H1 (cell line): ENCODE results near the gene SLC22A2.

ENCODE experiments used
- CBX5 ChIP-seq: fragments of 300-800, 300-1000 bp; sonication (generic); IDR thresholded peaks from 2 replicates; pipeline ENCODE4 v1.7.1; 2016; ENCODE audit warnings: antibody characterized with exemption, low read length, low read depth
- EP300 ChIP-seq, 2 experiments: IDR thresholded peaks; 1 replicate in 1 of 2; 2 replicates in 1 of 2; pipeline ENCODE4 v1.6.1; 2011 to 2012; ENCODE audit warnings: low read depth in 2 of 2, low read length in 2 of 2, mild to moderate bottlenecking in 2 of 2, borderline replicate concordance in 1 of 2, inconsistent platforms in 1 of 2, moderate library complexity in 1 of 2
- JUND ChIP-seq: IDR thresholded peaks from 2 replicates; pipeline ENCODE4 v1.6.1; 2011; ENCODE audit warnings: mild to moderate bottlenecking, improper control_type of control experiment, low read length
- MAFK ChIP-seq: IDR thresholded peaks from 2 replicates; pipeline ENCODE4 v1.6.1; 2012; ENCODE audit warnings: low read depth, mild to moderate bottlenecking, improper control_type of control experiment, low read length
- PHF8 ChIP-seq: fragments of 200-600 bp; sonication (generic); conservative IDR thresholded peaks from 2 replicates; pipeline ENCODE4 v1.7.1; 2012; ENCODE audit warnings: low read depth, mild to moderate bottlenecking, inconsistent platforms, low read length, moderate library complexity
- POLR2A ChIP-seq, 2 experiments: IDR thresholded peaks; 1 replicate in 1 of 2; 2 replicates in 1 of 2; pipeline ENCODE4 v1.6.1; 2011; ENCODE audit warnings: low read depth in 2 of 2, low read length in 2 of 2, mild to moderate bottlenecking in 2 of 2; ENCODE audit errors: control extremely low read depth in 1 of 2
- POLR2AphosphoS5 ChIP-seq: IDR thresholded peaks from 2 replicates; pipeline ENCODE4 v1.6.1; 2011; ENCODE audit warnings: low read depth, low read length
- RFX5 ChIP-seq: IDR thresholded peaks from 2 replicates; pipeline ENCODE4 v1.6.1; 2011; ENCODE audit warnings: low read depth, low read length, improper control_type of control experiment, borderline replicate concordance
- RXRA ChIP-seq: IDR thresholded peaks from 2 replicates; pipeline ENCODE4 v1.6.1; 2011; ENCODE audit warnings: low read depth, mild to moderate bottlenecking, low read length, moderate library complexity; ENCODE audit not compliant: insufficient read depth
- TAF1 ChIP-seq: IDR thresholded peaks from 2 replicates; pipeline ENCODE4 v1.6.1; 2011; ENCODE audit warnings: mild to moderate bottlenecking, low read depth, low read length
- TBP ChIP-seq: IDR thresholded peaks from 2 replicates; pipeline ENCODE4 v1.6.1; 2011; ENCODE audit warnings: low read depth, low read length, improper control_type of control experiment
- TF ChIP-seq, protein P1 (sequence below), 3 experiments: IDR thresholded peaks; 1 replicate in 2 of 3; 2 replicates in 1 of 3; pipeline versions ENCODE4 v1.5.1 to v1.6.1; 2011; ENCODE audit warnings: low read length in 3 of 3, mild to moderate bottlenecking in 3 of 3, inconsistent platforms in 2 of 3, low read depth in 1 of 3, moderate library complexity in 1 of 3; ENCODE audit not compliant: insufficient read depth in 1 of 3; ENCODE audit errors: control extremely low read depth in 1 of 3

GRCh38 chr6:160282444-160282843 is 23.8 kb upstream of the SLC22A2 start:
- TF ChIP-seq POLR2AphosphoS5 (no peak), EP300 (IDR thresholded peaks at IDR 0.05; ENCODE audit: borderline replicate concordance in 1 of 2, low read depth in 2 of 2, low read length in 2 of 2) (no peak), MAFK (no peak), POLR2A (IDR thresholded peaks at IDR 0.05; ENCODE audit: control extremely low read depth in 1 of 2, low read depth in 2 of 2, low read length in 2 of 2) (no peak), JUND (no peak), RFX5 (no peak), TAF1 (no peak), PHF8 (no peak), RXRA (no peak), TBP (no peak), CBX5 (no peak)
- TF ChIP-seq, protein P1, sequence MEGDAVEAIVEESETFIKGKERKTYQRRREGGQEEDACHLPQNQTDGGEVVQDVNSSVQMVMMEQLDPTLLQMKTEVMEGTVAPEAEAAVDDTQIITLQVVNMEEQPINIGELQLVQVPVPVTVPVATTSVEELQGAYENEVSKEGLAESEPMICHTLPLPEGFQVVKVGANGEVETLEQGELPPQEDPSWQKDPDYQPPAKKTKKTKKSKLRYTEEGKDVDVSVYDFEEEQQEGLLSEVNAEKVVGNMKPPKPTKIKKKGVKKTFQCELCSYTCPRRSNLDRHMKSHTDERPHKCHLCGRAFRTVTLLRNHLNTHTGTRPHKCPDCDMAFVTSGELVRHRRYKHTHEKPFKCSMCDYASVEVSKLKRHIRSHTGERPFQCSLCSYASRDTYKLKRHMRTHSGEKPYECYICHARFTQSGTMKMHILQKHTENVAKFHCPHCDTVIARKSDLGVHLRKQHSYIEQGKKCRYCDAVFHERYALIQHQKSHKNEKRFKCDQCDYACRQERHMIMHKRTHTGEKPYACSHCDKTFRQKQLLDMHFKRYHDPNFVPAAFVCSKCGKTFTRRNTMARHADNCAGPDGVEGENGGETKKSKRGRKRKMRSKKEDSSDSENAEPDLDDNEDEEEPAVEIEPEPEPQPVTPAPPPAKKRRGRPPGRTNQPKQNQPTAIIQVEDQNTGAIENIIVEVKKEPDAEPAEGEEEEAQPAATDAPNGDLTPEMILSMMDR (IDR thresholded peaks at IDR 0.05; ENCODE audit: control extremely low read depth in 1 of 3, insufficient read depth in 1 of 3, low read depth in 1 of 3, low read length in 3 of 3): no peak
